Posterior cingulate gyrus (tissue), 11 donors: Measurements from ENCODE around the gene NOC4L.
A peak's percentile ranks its signal among the peaks of the same experiment; 100 is the strongest.

ENCODE experiments used
- DNase-seq, 10 donors: peaks; one replicate each; pipeline versions ENCODE4 v3.0.0 to v3.0.0-alpha.2; 2020 to 2021; ENCODE audit warnings: mixed read lengths in 3 of 10
- intact Hi-C: fragments of 100-400 bp; cut with DNase I; formaldehyde crosslinking; loops from one replicate; pipeline ENCODE4 v1.15.1; 2023

NOC4L gene

DNA sequence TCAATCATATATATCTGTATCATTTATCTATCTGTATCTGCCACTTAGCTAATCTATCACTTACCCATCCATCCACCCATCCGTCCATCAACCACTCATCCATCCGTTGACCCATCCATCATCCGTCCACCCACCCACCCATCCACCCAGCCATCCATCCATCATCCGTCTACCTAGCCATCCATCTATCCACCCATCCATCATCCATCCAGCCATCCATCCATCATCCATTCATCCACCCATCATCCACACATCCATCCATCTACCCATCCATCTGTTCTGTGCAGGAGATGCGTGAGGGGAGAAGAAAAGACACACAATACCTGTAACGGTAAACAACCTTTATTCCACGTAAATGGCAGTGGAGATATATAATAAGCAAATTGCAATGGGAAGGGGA, 20.2 kb downstream of the NOC4L start:
- intact Hi-C loops: no loop called here
- DNase-seq: no peak

DNA sequence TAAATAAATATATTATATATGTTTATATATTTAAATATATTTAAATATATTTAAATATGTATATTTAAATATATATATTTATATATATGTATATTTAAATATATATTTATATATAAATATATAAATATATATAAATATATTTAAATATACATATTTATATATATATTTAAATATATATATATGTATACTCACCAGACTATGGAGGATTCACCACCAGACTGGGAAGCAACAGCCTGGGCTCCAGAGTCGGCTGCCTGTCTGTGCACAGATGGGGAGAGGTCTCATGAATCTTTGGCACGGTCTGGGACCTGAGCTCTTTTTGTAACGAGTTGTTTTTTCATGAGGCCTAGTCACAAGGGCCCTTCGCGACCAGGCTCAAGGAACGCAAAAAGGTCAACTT, 21.3 kb downstream of the NOC4L start:
- intact Hi-C loops: no loop called here

DNA sequence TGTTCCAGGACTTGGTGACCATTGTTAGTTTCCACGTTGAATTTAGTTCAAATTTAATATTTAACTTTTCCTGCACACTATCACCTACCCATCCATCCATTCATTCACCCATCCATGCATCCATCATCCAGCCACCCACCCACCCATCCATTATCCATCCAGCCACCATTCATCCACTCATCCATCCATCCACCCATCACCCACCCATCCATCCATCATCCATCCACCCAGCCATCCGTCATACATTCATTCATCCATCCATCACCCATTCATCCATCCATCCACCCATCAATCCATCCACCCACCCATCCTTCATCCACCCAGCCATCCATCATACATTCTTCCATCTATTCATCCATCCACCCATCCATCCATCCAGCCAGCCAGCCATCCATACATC, 21.8 kb downstream of the NOC4L start:
- intact Hi-C loops: no loop called here
- DNase-seq: peak in 1 of 10 donors; percentile 9

More for the DNA sequence above, 21.3 kb downstream of the NOC4L start:
- peak in 2 of 10 donors; percentile 22 to 60 for DNase-seq

DNA sequence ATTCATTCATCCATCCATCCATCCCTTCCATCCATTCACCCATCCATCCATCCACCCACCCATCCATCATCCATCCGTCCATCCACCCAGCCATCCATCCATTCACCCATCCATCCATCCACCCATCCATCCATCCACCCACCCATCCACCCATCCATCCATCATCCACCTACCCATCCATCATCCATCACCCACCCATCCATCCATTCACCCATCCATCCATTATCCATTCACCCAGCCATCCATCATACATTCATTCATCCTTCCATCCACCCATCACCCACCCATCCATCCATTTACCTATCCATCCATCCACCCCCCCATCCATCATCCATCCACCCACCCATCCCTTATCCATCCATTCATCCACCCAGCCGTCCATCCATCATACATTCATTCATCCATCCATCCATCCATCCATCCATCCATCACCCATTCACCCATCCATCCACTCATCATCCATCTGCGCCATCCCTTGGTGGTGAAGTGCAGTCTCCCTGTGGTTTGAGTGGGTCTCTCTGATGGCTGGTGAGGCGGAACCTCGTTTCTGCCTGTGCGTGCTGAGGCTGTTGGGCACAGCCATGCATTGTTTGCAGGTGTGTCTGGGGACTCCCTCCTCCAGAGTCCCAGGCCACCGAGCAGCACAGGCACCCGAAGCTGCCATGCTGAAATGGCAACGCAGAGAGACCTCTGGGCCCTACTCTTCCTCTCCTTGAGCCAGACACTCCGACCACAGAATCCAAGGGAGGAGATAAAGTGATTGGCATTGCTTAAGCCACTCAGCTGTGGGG, 22.7 kb downstream of the NOC4L start:
- peak in 2 of 10 donors; percentile 49 to 55 for DNase-seq
- intact Hi-C loops: no loop called here

DNA sequence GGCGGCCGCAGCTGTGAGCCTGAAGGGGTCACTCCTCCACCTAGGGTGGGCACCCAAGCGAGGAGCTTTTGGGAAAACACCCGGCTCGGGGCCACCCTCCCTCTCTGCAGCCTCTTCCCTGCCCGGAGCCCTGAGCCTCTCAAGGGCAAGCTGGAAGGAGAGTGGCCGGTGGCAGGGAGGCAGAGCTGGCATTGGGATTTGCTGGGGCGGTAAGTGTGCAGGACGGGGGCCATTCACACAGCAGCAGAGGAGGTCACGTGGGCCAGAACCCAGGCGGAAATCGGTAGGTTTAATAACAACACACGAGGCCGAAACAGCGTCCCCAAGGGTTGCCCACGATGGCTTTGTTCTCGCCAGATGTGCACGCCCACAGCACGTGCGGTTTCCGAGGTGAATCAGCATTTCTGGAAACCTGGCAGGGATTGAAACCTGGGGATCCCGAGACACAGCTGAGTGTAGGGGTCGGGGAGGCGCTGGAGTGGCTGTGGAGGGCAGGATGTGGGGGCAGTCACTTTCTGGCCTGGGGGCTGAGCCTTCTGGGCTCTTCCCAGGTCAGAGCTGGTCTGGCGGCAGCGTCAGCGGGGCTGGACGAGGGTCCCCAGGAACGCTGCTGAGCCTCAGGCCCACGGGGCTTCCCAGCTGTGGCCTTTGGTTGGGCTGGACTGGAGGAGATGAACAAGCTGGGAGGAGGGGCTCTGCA, 23.5 kb downstream of the NOC4L start:
- intact Hi-C loops: no loop called here
- DNase-seq: peak in 4 of 10 donors; percentile 3 to 80 (median 55)

DNA sequence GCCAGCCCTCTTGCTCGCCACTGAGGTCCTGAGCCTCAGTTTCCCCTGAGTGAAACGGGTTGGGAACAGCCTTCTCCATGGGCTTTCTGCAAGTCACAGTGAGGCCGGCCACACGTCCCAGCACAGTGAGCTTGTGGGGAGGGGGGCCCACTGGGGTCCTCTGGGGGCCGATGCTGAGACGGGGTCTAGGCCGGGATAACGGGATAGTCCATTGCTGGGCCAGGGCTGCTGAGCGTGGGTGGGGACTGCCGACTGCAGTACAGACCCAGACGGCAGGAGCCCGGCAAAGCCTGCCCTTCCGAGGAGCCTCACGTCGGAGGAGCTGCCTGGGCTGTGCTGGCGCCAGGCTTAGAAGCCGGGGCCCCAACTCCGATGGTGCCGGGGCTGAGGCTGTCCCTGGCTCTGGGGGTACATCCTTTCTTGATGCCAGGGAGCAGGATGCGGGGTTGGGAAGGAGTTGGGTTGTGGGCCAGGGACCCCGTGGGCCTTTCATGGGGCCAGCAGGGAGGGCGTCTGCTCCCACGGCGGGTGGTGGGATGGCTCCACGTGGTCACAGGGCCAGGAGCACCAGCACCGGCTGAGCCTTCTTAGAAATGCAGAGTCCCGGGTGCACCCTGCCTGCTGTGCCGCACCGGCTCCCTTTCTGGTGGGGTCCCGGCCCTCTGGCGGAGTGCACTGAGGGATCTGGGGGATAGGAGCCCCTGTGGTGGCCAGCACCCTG, 24.2 kb downstream of the NOC4L start:
- DNase-seq: peak in 5 of 10 donors; percentile 5 to 80 (median 46)
- intact Hi-C loops: no loop called here

DNA sequence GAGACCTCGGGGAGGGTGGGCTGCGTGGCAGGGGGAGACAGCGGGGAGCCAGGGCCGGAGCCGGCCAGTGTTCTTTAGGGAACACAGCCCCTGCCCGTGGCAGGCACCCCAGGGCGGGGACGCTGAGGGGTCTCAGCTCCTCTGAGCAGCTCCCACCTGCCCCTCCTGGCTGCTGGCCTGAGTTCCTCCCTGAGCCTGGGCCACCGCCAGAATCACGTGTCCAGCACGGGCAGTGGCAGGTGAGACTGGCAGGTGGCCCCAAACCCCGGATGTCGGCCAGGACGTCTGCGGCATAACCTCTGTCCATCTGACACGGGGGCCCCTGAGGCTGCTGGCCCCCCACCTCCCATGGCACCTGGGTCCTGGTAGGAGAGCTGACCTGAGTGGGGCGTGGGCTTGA, 25.1 kb downstream of the NOC4L start:
- intact Hi-C loops: no loop called here

DNA sequence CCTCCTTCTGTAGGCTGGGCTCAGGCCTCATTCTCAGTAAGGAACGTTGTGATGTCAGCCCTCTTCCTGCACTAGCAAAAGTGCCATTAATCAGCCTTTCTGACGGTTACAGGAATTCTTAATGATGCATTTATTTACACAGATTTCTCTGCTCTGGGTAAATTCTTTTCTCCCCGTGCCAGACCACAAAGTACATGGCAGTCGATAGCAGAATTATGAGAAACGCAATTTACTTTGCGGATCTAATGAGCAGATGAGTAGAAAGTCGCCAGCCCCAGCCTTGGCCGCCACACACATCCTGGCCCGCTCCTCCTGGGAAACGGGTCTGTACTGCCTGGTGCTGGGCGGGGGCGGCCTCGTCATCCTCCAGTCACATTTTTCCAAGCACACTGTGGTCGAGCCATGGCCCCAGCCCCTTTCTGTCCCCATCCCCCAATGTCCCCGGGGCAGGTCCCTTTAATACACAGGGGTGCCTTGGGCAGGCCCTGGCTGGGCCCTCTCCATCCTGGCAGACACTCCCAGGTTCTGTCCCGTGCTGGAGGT, 25.9 kb downstream of the NOC4L start:
- intact Hi-C loops: no loop called here
- DNase-seq: peak in 4 of 10 donors; percentile 3 to 72 (median 68)

More for the DNA sequence above, 25.1 kb downstream of the NOC4L start:
- DNase-seq: peak in 4 of 10 donors; percentile 2 to 82 (median 66)

DNA sequence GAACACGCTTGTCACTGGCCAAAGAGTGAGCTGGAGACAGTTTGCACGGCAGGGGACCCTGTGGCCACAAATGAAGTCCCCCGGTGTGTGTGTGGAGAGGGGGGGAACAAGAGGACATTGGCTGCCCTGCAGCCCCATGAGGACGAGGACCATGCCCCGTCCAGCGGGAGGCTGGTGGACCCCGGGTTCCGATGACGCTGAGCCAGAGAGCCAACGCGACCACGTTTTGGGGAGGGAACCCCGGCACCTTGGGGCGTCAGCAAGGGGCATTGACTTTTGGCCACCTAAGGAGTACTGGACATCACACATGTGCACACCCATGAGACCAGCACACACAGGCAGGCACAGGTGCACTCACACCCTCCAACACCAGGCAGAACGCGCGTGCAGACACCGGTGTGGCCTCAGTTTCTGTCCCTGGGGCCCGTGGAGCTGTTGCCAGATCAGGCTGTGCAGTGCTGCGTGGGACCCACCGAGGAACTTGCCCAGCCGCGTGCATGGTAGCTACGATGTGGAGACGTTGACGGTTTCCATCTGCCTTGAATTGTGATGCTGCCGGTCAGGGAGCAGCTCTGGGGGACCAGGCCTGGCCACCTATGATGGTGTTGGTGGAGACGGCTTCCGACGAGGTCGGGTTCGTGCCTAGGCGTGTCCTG, 26.5 kb downstream of the NOC4L start:
- intact Hi-C loops: no loop called here
- peak in 4 of 10 donors; percentile 5 to 78 (median 68) for DNase-seq

DNA sequence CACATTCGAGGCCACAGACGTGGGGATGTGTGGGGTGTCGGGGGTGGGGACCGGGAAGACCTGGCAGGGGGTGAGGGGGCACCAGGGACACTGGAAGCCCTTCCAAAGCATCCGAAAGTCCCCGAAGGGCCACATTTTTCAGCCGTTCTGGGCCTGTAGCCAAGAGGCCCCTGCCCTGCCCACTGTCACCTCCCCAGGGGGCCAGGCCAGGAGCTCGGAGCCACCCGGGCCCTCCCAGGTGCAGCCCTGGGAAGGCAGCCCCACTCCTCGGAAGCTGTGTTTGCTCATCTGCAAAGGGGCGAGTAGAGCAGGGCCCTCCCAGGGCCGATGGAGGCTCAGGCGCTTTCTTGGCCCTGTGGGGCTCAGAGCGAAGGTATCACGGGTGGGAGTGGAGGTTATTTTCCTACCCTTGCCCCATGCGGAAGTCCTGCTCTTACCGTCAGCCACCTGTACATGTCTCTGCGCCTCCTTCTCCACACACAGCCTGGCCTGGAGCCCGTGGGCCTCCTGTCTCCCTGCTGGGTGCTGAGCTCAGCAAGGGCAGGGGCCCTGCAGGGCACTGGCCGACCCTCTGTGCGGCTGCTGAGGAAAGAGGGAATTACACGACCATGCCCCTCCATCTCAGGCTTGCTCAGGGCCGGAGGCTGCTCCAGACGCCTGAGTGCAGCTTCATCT, 27.2 kb downstream of the NOC4L start:
- DNase-seq: peak in 4 of 10 donors; percentile 2 to 72 (median 61)
- intact Hi-C loops: no loop called here

DNA sequence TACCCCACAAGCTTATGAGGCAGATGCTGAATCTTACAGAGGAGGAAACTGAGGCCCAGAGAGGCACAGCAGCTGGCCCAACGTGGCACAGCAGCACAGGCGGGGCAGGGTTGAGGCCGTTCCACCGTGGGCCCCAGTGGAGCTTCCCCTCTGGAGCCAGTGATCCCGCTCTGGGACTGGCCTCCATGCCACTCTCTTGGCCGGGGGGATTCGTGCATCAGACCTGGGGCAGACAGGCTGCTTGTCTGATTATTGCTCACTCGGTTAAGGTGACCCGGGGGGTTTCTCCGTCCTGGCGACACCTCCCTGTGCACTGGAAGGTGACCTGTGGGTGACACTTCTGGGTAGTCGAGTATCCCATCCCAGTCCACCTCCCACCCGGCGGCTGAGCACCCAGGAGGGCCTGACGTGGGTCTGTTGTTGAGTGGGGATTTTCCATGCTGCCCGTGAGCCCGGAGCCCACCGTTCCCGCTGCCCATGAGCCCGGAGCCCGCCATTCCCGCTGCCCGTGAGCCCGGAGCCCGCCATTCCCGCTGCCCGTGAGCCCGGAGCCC, 27.8 kb downstream of the NOC4L start:
- peak in 4 of 10 donors; percentile 1 to 62 (median 54) for DNase-seq
- intact Hi-C loops: no loop called here

DNA sequence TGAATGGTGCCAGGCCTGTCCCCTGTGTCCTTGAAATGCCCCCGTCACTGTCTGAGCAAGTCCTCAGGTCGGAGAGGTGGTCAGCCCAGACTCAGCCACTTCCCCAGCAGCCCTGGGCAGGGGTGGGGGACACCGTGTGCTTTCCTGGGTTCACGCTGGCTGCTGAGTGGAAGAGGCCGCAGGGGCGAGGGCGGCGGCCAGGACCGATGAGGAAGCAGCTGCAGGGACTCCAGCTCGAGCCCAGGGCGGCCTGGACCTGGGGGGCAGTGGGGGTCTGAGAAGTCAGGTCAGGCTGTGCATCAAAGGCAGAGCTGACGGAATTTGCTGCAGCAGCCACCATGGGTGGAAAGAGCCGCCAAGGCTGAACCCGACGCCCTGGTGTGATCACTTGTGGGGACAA, 28.4 kb downstream of the NOC4L start:
- peak in 2 of 10 donors; percentile 2 to 54 for DNase-seq
- intact Hi-C loops: no loop called here

DNA sequence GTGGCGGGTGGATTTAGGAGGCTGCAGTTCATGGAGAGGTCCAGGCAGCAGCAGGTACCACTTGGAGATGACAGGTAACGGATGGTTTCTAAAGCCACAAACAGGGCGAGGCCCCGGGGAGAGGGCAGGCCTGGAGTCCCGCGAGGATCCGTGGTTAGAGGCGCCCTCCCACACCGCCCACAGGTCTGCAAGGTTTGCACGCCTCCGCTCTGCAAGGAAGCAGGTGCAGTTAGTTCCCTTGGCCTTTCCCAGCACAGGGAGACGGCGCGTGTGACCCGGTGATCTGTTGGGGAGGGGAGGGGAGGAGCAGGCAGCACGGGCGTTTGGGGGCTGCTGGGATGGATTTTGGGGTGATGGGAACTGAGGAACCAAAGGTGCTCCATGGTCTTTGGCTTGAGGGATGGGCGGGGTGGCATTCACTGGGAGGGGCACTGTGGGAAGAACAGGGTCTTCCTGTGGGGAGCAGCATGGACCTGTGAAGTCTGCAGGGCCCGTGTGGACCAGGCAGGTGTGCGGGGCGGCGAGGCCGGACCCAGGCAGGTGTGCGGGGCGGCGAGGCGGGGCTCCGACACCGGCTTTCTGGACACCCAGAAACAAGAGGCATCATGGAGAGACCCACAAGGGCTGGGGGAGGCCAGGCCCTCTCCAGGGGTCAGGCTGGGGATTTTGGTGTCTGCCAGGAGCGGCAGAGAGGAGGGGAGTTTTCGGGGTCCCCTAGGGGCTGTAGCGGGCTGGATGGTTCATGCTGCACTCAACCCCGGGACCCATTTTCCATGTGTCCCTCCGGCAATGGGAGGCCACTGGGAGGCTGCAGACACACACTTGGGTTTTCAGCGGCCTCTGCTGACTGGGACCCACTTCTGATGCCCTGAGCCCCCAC, 29.1 kb downstream of the NOC4L start:
- intact Hi-C loops: no loop called here
- peak in 4 of 10 donors; percentile 3 to 78 (median 66) for DNase-seq

DNA sequence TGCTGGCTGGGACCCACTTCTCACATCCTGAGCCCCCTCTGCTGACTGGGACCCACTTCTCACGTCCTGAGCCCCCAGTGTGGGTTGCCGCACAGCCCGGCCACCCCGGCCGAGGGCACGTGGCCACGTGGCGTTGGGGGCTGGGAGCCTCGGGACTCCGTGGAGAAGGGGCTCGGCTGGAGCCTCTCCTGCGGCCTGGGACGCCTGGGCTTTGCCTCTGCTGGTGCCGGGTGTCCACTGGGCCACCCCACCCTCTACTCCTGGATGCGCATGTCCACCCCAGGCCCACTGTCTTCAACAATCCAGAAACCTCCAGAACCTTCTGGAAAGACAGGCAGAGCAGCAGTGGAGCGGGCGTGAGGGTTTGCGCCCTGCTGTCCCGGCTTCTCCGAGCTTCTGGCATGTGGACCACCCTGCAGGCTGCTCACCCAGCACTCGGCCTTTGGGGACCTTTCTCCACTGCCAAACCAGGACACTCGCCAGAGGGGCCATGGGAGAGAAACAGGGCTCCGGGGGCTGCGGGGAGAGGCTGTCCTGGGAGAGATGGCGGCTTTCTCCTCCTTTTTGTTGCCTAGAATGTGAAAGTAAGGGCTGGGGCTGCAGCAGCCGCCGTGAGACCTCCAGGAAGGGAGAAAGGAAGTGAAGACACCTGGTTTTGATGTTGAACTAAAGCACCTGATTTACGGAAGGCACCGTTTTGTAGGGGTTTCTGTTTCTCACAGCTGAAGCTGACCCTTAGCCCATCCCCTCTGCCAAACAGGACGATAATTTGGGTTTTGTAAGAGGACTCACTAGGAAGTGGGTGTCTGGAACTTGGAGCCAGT, 30.0 kb downstream of the NOC4L start:
- DNase-seq: peak in 4 of 10 donors; percentile 5 to 77 (median 57)
- intact Hi-C loops: no loop called here

DNA sequence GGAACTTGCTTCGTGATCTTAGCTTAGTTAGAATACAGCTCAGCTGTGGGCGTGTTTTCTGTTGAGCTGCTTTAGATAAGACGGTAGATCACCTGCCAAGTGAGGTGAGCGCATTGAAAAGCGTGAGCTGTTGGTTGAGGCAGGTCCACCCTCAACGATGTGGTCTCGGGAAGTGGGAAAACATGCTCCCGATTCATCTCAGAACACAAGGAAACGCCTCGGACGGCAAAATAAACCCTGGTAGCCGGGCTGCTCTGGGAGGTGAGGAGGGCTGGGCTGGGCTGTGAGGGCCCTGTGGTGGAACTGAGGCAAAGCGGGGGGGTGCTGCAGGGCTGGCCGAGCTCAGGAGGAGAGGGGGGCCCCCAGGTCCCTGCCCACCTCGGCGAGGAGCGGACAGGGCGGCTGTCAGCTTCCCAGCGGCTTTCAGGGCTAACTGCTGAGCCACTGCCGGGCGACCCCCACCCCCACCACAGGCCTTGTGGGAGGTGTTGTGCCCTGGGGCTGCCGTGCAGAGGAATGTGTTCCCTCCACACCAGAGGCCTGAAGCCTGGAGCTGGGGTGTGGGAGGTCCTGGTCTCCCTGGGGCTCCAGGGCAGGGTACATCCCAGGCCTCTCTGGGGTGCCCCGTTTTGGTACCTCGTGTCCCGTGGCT, 30.7 kb downstream of the NOC4L start:
- DNase-seq: peak in 4 of 10 donors; percentile 10 to 77 (median 60)
- intact Hi-C loops: no loop called here

DNA sequence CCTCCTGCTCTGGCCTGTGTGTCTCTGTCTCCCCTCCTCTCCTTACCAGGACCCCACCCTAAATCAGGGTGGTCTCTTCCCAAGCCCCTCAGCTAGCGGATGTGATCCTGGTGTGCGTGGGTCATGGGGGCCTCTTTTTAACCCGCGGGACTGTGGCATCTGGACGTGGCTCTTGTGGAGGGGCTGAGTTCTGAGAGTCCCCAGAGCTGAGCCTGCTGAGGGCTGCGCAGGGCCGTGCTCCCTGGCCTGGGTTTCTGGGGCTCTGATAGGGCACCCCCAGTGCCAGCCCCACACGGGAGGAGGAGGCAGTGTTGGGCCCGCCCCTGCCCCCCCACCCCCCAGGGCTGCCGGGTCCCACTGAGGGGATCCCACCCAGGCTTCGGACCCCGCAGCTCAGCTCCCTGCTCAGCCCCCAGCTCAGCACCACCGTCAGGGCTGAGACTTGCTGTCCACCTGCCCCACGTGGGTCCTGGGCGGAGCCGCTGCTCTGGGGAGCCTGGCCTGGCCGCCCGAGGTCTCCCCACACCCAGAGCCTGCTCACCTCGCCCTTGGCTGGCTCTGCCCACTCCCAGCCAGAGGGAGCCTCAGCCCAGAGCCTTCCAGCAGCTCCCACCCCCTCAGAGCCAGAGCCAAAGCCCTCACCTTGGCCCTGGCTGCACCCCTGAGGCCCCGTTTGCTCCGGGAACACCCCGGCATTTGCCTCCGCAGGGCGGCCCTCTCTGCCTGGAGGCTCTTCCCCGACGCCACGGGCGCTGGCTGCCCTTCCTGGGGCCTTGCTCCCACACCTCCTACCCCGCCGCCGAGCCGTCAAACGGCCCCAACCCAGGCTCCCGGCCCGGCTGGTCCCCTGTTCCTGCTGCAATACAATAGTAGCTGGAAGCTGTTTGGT, 31.5 kb downstream of the NOC4L start:
- intact Hi-C loops: no loop called here
- DNase-seq: peak in 3 of 10 donors; percentile 65 to 74 (median 67)
